Mesangial cell (primary cell): ENCODE measurements around the gene PPEF1. TPM values are rescaled to one million over a fixed set of nuclear protein-coding genes. Genes with fewer than 3 reads are reported as not detected.

Experiments
- total RNA-seq: library from RNA; depleted of rRNA; stranded (reverse); fragments of >200 nt; gene quantifications from 2 replicates; pipeline ENCODE4 v1.2.3, GENCODE V29; 2015

The PPEF1 gene
- total RNA-seq = 0.13 TPM in 1 of 2 replicates, not detected in the other

DNA sequence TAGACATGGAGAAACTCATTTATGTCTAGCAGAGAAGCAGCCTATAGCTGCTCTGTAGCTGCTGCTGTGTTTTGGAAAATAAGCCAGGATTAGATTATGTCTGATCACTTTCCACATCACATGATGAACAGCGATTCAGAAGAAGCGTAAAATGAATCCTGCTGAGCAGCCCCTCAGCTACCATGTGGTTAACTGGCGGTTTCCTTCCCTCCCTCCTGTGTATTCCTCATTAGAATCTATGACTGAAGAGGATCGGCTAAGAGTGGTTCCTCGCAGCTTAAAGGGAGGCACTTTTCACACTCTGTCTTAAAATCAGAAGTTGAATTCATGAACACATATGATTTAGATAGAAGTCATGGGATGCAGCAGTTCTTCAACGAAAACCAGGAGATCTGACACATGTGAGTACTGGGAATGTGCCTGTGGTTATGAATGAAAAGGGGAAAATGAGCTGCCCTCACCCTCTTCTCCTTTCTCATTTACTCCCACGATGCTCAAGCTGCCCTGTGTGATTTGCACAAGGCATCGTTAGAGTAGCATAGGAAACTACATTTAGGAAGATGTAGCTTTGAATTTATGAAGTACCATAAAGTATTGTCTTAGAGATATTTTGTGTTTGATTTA, at the start of gene PPEF1:
PPEF1 (plus strand) TSS at position 220 of the 624 bp plus-strand sequence; CDS start at position 356, 136 bp downstream.

GRCh38 chrX:18672008-18672407, 35.4 kb upstream of the PPEF1 start, which contains the start of gene RS1:
Gene RS1, minus strand, starts transcription at chrX:18672108. Its CDS starts 40 bp downstream, at chrX:18672068.

Other genes starting within 250 kb of the PPEF1 start
- not detected in 2 replicates for gene RS1, start 35.5 kb upstream of the PPEF1 start, total RNA-seq